Measurements from ENCODE around the gene SLC46A3. TPM values are rescaled to one million over a fixed set of nuclear protein-coding genes. Genes with fewer than 3 reads are reported as not detected.

SLC46A3 gene
- total and polyA plus RNA-seq, 8 donors = 1.2 to 14.5 (median 1.7) TPM

GRCh38 chr13:28650284-28650683, 68.5 kb downstream of the SLC46A3 start:
- Histone ChIP-seq H3K27ac (no peak overlapping the region), H3K36me3 (no peaks in the 10 kb centered on the region), H3K4me1 (peaks cover 0 to 11% of the 10 kb centered on the region in 2 donors), H3K27me3 (no peaks in the 10 kb centered on the region), H3K4me3 (no peak overlapping the region), H3K9me3 (no peaks in the 10 kb centered on the region)
- no peak for DNase-seq
- intact Hi-C loops (cut with DNase I) = no loop called here
- no peak for ATAC-seq
- TF ChIP-seq CTCF (IDR thresholded peaks at IDR 0.05) = no peak

Other genes with a start within 250 kb of the SLC46A3 start
- 10 to 100 TPM; 25.2 to 30.3 TPM for gene FLT1, start 223.8 kb downstream of the SLC46A3 start, total RNA-seq
- 10 to 100 TPM; 21.3 to 28.4 (median 24.9) TPM for gene FLT1, start 223.8 kb downstream of the SLC46A3 start, polyA plus RNA-seq (ENCODE audit: insufficient read length in 6 of 6)
- 10 to 100 TPM; 65.0 to 82.7 TPM for gene POMP, start 59.8 kb downstream of the SLC46A3 start, total RNA-seq
- gene POMP, start 59.8 kb downstream of the SLC46A3 start, polyA plus RNA-seq (ENCODE audit: insufficient read length in 6 of 6) = 10 to 100 TPM; 57.3 to 66.7 (median 64.3) TPM
- under 1 TPM; 0.21 to 0.26 TPM for gene MTUS2, start 101.4 kb upstream of the SLC46A3 start, total RNA-seq
- gene MTUS2, start 101.4 kb upstream of the SLC46A3 start, polyA plus RNA-seq (ENCODE audit: insufficient read length in 6 of 6) = under 1 TPM; 0.27 to 0.92 (median 0.64) TPM